ENCODE results near the gene ULK3.

The ULK3 gene

DNA sequence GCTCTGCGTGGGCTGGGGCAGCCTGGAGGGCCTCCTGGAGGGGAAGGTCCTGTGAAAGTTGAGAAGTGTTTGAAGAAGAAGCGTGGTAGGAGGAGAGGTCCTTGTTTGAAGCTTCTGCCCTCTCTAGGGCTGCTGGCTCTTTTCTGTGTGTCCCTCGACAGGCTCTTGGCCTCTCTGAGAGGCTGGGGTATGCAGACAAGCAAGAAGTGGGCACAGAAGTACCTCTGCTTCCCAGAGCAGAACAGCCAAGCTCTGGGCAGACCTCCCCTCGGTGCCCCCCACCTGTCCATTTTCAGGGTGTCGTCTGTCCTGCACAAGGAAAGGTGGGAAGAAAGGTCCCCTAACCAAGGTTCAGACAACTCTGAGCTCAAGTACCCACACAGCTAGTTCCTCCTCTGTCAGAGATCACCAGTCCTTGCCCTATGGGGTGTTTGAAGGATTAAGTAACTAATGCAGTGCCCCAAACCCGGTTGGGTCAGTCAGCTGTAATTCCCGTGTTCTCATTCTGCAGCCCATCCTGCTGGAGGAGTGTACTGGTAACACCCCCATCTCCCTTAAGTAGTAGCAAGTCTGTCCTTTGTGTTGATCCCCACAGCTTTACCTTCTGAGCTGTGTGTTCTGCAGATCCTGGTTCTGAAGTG, 54.8 kb downstream of the ULK3 start:
- no peak overlapping the region for H3K4me3 ChIP-seq (ENCODE audit: insufficient read length, low read depth)
- H3K27me3 ChIP-seq (ENCODE audit: insufficient read depth, insufficient read length): no peaks in the 10 kb centered on the region
- TF ChIP-seq YY1 (IDR thresholded peaks at IDR 0.05; ENCODE audit: insufficient read depth, insufficient read length) (no peak), SUZ12 (IDR thresholded peaks at IDR 0.05; ENCODE audit: extremely low read depth, insufficient read depth, insufficient read length) (no peak), ZNF274 (IDR thresholded peaks at IDR 0.05; ENCODE audit: low read depth, low read length) (no peak)
- no peak for DNase-seq (ENCODE audit: low read depth, low spot score)
- peaks cover 56% of the 10 kb centered on the region for H3K4me1 ChIP-seq (ENCODE audit: insufficient read depth, insufficient read length)
- H3K36me3 ChIP-seq (ENCODE audit: insufficient read depth, insufficient read length, low read length): peaks cover 37% of the 10 kb centered on the region
- no peak overlapping the region for H3K9ac ChIP-seq (ENCODE audit: insufficient read length, low read depth)
- no peaks in the 10 kb centered on the region for H3K9me3 ChIP-seq (ENCODE audit: insufficient read depth, low read length)

DNA sequence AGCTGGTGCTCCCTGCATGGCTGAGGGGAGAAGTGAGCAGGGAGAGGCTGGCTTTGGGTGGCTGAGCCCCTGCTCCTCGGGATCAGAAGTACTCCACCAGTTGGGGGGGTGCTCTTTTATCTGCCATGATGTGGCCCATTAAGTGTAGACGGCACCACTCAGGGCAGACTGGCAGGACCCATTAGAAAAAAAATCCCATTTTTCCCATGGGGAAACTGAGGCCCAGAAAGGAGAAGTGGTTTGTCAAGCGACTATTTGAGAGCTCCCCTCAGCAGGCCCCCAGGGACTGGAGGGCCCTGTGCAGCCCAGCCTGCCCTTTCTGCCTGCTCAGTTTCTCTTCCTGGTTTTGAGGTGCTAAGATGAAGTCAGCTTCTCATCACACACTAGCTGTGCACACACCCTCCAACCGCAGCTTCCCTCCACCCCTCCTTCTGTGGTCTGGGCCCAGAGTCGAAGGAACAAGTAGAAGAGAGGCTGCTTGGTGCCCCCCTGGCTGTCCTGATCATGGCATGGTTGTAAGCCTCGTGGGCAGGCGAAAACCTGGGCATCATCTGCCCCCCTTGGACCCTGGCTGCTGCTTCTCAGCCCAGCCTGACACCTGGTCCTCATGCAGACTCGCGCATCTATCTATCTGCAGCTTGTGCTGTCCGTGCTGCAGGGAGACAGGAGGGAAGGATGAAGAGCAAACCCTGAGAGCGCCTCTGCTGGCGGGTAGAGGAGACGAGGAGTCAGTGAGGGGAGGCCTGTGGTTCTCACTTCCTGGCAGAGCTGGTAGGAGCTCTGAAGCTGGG, 55.5 kb downstream of the ULK3 start:
- H3K4me1 ChIP-seq (ENCODE audit: insufficient read depth, insufficient read length): peaks cover 50% of the 10 kb centered on the region
- no peaks in the 10 kb centered on the region for H3K27me3 ChIP-seq (ENCODE audit: insufficient read depth, insufficient read length)
- no peak overlapping the region for H3K4me3 ChIP-seq (ENCODE audit: insufficient read length, low read depth)
- H3K9me3 ChIP-seq (ENCODE audit: insufficient read depth, low read length): no peaks in the 10 kb centered on the region
- H3K36me3 ChIP-seq (ENCODE audit: insufficient read depth, insufficient read length, low read length): peaks cover 36% of the 10 kb centered on the region
- TF ChIP-seq SUZ12 (IDR thresholded peaks at IDR 0.05; ENCODE audit: extremely low read depth, insufficient read depth, insufficient read length) (no peak), ZNF274 (IDR thresholded peaks at IDR 0.05; ENCODE audit: low read depth, low read length) (no peak), YY1 (IDR thresholded peaks at IDR 0.05; ENCODE audit: insufficient read depth, insufficient read length) (no peak)
- no peak for DNase-seq (ENCODE audit: low read depth, low spot score)
- H3K9ac ChIP-seq (ENCODE audit: insufficient read length, low read depth): peak overlapping the region; percentile 22

DNA sequence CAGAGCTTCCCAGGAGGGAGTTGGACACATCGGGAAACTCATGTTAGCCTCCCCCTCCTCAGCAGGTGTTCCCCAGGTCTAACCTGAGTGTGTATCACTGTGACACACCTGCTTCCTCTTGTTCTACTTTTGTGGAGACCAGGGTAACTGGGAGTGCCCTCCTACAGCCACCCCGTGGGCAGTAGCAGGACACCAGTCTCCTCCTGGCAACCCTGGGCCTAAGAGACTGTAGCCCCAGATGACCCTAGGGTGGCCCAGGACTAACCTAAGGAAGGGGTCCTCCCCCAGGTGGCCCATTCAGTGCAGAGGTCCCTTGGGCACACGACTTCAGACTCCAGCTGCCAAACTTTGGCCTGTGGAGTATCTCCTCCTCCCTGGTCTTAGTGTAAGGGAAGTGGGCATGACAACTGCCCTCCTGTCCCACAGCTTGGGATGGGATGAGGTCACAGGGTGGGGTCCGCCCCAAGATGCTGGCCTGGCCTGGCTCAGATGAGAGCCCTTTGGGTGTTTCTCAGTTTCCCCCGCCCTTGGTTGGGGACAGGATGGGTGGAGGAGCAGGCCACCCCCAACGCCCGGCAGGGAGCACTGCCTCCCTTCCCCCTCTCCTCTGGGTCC, 56.3 kb downstream of the ULK3 start:
- Histone ChIP-seq H3K36me3 (ENCODE audit: insufficient read depth, insufficient read length, low read length) (peaks cover 30% of the 10 kb centered on the region), H3K9ac (ENCODE audit: insufficient read length, low read depth) (no peak overlapping the region), H3K9me3 (ENCODE audit: insufficient read depth, low read length) (no peaks in the 10 kb centered on the region), H3K27me3 (ENCODE audit: insufficient read depth, insufficient read length) (no peaks in the 10 kb centered on the region), H3K4me3 (ENCODE audit: insufficient read length, low read depth) (no peak overlapping the region), H3K4me1 (ENCODE audit: insufficient read depth, insufficient read length) (peaks cover 45% of the 10 kb centered on the region)
- no peak for DNase-seq (ENCODE audit: low read depth, low spot score)
- TF ChIP-seq SUZ12 (IDR thresholded peaks at IDR 0.05; ENCODE audit: extremely low read depth, insufficient read depth, insufficient read length): no peak
- no peak for TF ChIP-seq YY1 (IDR thresholded peaks at IDR 0.05; ENCODE audit: insufficient read depth, insufficient read length)
- TF ChIP-seq ZNF274 (IDR thresholded peaks at IDR 0.05; ENCODE audit: low read depth, low read length): no peak
